ENCODE measurements around the gene MICB. TPM values are rescaled to one million over a fixed set of nuclear protein-coding genes. Genes with fewer than 3 reads are reported as not detected.
"Not testable (repeated sequence)": the region's sequence is repeated elsewhere in the genome, so short reads cannot be mapped to it uniquely, and the experiment has no call there.

Gene MICB
- total and polyA plus RNA-seq, 9 of the 15 experiments (the other 6 are each of a cell fraction or from before 2014, with no cell fraction given), result 13.3 to 34.5 (median 19.8) TPM

GRCh38 chr6:31551371-31551770 lies 53.4 kb downstream of the MICB start (continued):
- TF ChIP-seq, protein P1, sequence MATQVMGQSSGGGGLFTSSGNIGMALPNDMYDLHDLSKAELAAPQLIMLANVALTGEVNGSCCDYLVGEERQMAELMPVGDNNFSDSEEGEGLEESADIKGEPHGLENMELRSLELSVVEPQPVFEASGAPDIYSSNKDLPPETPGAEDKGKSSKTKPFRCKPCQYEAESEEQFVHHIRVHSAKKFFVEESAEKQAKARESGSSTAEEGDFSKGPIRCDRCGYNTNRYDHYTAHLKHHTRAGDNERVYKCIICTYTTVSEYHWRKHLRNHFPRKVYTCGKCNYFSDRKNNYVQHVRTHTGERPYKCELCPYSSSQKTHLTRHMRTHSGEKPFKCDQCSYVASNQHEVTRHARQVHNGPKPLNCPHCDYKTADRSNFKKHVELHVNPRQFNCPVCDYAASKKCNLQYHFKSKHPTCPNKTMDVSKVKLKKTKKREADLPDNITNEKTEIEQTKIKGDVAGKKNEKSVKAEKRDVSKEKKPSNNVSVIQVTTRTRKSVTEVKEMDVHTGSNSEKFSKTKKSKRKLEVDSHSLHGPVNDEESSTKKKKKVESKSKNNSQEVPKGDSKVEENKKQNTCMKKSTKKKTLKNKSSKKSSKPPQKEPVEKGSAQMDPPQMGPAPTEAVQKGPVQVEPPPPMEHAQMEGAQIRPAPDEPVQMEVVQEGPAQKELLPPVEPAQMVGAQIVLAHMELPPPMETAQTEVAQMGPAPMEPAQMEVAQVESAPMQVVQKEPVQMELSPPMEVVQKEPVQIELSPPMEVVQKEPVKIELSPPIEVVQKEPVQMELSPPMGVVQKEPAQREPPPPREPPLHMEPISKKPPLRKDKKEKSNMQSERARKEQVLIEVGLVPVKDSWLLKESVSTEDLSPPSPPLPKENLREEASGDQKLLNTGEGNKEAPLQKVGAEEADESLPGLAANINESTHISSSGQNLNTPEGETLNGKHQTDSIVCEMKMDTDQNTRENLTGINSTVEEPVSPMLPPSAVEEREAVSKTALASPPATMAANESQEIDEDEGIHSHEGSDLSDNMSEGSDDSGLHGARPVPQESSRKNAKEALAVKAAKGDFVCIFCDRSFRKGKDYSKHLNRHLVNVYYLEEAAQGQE (IDR thresholded peaks at IDR 0.05; ENCODE audit: borderline replicate concordance), result peak; percentile 90
- TF ChIP-seq, protein P1 (CRISPR knock-in tag; IDR thresholded peaks at IDR 0.05; ENCODE audit: low read depth), result not testable (repeated sequence)
- TF ChIP-seq RAD21 (CRISPR knock-in tag; conservative IDR thresholded peaks at IDR 0.05 in 1 of 2, IDR thresholded peaks at IDR 0.05 in 1 of 2), result peak; percentile 96 to 97
- TF ChIP-seq DEAF1 (CRISPR knock-in tag; IDR thresholded peaks at IDR 0.05), result peak; percentile 91
- peak; percentile 67; the same call in 1 of the 2 replicates for TF ChIP-seq FOXK1 (CRISPR knock-in tag; IDR thresholded peaks at IDR 0.05; ENCODE audit: borderline replicate concordance)
- TF ChIP-seq STAG1 (CRISPR knock-in tag; IDR thresholded peaks at IDR 0.05; ENCODE audit: borderline replicate concordance), result peak; percentile 59; the same call in 1 of the 2 replicates
- peak; percentile 72 to 91 (median 88) for TF ChIP-seq CTCF (IDR thresholded peaks at IDR 0.05 in 2 of 3, conservative IDR thresholded peaks at IDR 0.05 in 1 of 3; ENCODE audit: insufficient read depth in 2 of 3, low read depth in 1 of 3, low read length in 3 of 3)
- peak in 1 of 2 experiments; percentile 61; a peak in 1 of 4 replicates for TF ChIP-seq FOXA3 (CRISPR knock-in tag; conservative IDR thresholded peaks at IDR 0.05 in 1 of 2, IDR thresholded peaks at IDR 0.05 in 1 of 2)
- peak; percentile 76 to 80 for TF ChIP-seq FOXK2 (conservative IDR thresholded peaks at IDR 0.05 in 1 of 2, IDR thresholded peaks at IDR 0.05 in 1 of 2; ENCODE audit: low read depth in 2 of 2)

Measured in K562 (cell line).